Measurements from ENCODE around the gene PDE10A. TPM values are rescaled to one million over a fixed set of nuclear protein-coding genes. Genes with fewer than 3 reads are reported as not detected.

The PDE10A gene
- total RNA-seq, 4 donors from 2014 or later = 0.54 to 4.4 (median 0.98) TPM

GRCh38 chr6:165685302-165685701 is 22.3 kb upstream of the PDE10A start:
- no peak overlapping the region for H3K4me3 ChIP-seq (ENCODE audit: low read depth, poor library complexity, severe bottlenecking)
- intact Hi-C loops (cut with DNase I; ENCODE audit: low total_unique reads) = no loop called here
- TF ChIP-seq POLR2A (IDR thresholded peaks at IDR 0.05) (no peak), CTCF (IDR thresholded peaks at IDR 0.05) (no peak)
- WGBS, 2 donors = 24 to 33% methylated on average over 1 of the region's 1 CpG
- DNase-seq (ENCODE audit: low spot score in 2 of 2) = no peak

GRCh38 chr6:165684333-165684732 is 21.3 kb upstream of the PDE10A start:
- no peak for DNase-seq (ENCODE audit: low spot score in 2 of 2)
- intact Hi-C loops (cut with DNase I; ENCODE audit: low total_unique reads) = no loop called here
- TF ChIP-seq POLR2A (IDR thresholded peaks at IDR 0.05) = no peak
- TF ChIP-seq CTCF (IDR thresholded peaks at IDR 0.05) = no peak
- no peak overlapping the region for H3K4me3 ChIP-seq (ENCODE audit: low read depth, poor library complexity, severe bottlenecking)
- WGBS, 2 donors = 84 to 90% methylated on average over 10 of the region's 10 CpGs

GRCh38 chr6:165680975-165681374 is 17.9 kb upstream of the PDE10A start:
- no peak for TF ChIP-seq CTCF (IDR thresholded peaks at IDR 0.05)
- no peak for TF ChIP-seq POLR2A (IDR thresholded peaks at IDR 0.05)
- intact Hi-C loops (cut with DNase I; ENCODE audit: low total_unique reads) = no loop called here
- no peak for DNase-seq (ENCODE audit: low spot score in 2 of 2)
- WGBS, 2 donors = 74 to 75% methylated on average over 5 of the region's 5 CpGs
- no peak overlapping the region for H3K4me3 ChIP-seq (ENCODE audit: low read depth, poor library complexity, severe bottlenecking)

- intact Hi-C loops (cut with DNase I; ENCODE audit: low total_unique reads) = no loop called here
- TF ChIP-seq CTCF (IDR thresholded peaks at IDR 0.05) (no peak), POLR2A (IDR thresholded peaks at IDR 0.05) (no peak)
- 78 to 79% methylated on average over 10 of the region's 10 CpGs for WGBS, 2 donors
- no peak for DNase-seq (ENCODE audit: low spot score in 2 of 2)
- H3K4me3 ChIP-seq (ENCODE audit: low read depth, poor library complexity, severe bottlenecking) = no peak overlapping the region
Measured at GRCh38 chr6:165679326-165679725, 16.3 kb upstream of the PDE10A start.

GRCh38 chr6:165678904-165679303 is 15.9 kb upstream of the PDE10A start:
- DNase-seq (ENCODE audit: low spot score in 2 of 2) = no peak
- no peak overlapping the region for H3K4me3 ChIP-seq (ENCODE audit: low read depth, poor library complexity, severe bottlenecking)
- intact Hi-C loops (cut with DNase I; ENCODE audit: low total_unique reads) = no loop called here
- WGBS, 2 donors = 51 to 61% methylated on average over 4 of the region's 4 CpGs
- no peak for TF ChIP-seq CTCF (IDR thresholded peaks at IDR 0.05)
- TF ChIP-seq POLR2A (IDR thresholded peaks at IDR 0.05) = no peak

GRCh38 chr6:165678429-165678828 is 15.4 kb upstream of the PDE10A start:
- no peak for DNase-seq (ENCODE audit: low spot score in 2 of 2)
- 52 to 53% methylated on average over 10 of the region's 10 CpGs for WGBS, 2 donors
- H3K4me3 ChIP-seq (ENCODE audit: low read depth, poor library complexity, severe bottlenecking) = no peak overlapping the region
- no peak for TF ChIP-seq CTCF (IDR thresholded peaks at IDR 0.05)
- no peak for TF ChIP-seq POLR2A (IDR thresholded peaks at IDR 0.05)
- intact Hi-C loops (cut with DNase I; ENCODE audit: low total_unique reads) = no loop called here
